GM18951 (cell line): ENCODE results near the gene PHACTR1.

Source experiments
- POLR2A ChIP-seq: IDR thresholded peaks from 4 replicates; pipeline ENCODE4 v1.6.1; 2011; ENCODE audit warnings: mild to moderate bottlenecking; ENCODE audit not compliant: insufficient read length, insufficient read depth; ENCODE audit errors: extremely low read depth
- in situ Hi-C: fragments of 300-500 bp; cut with MboI; formaldehyde crosslinking; loops from one replicate; pipeline ENCODE4 v1.12.0; 2022; ENCODE audit warnings: low sequenced_read_pairs, mixed read lengths, inconsistent platforms; ENCODE audit not compliant: unreplicated experiment

Gene PHACTR1

DNA sequence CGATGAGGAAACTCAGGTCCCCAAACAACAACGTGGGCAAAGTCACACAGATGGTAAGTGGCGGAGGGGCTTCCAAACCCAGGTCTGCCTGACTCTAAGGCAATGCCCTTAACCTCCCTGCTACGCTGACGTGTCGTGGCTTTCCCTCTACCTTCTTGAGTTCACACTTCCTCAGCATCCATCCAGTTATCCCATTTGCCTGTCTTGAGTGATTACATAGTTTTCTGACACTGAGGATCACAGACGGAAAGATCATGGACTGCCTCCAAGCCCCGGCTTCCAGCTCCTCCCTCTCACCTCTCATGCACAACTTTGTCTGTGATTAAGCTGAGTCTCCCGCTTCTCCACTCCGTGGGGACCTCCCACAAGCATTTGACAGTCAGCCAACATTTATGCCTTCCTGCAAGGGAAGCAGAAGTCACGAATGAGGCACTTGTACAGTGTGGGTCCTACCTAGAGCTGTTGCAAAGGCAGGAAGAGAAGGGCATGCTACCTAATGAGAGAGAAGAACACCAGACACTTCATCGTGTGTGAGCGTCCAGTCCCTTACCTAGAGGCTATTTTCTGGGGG is 578.0 kb downstream of the PHACTR1 start:
- no peak for TF ChIP-seq POLR2A
- in situ Hi-C loops: no loop called here

DNA sequence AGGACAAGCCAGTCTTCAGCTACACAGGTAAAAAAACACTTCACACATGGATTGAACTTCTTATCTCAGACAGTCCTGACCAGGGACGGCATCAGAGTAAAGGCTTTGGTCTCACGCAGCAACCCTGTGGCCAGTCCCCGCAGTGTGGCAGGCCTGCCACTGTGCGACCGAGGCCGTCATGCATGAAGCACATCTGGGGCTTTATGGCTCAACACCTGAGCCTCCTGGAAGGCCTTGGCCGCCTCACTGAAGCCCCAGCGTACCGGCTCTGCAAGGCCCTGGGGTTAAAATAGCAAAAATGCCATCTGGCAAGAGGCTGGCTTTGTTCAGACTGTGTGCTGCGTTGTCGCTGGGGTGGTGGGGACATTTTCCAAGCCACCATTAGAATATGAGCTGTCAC is 579.0 kb downstream of the PHACTR1 start:
- TF ChIP-seq POLR2A: no peak
- in situ Hi-C loops: no loop called here

DNA sequence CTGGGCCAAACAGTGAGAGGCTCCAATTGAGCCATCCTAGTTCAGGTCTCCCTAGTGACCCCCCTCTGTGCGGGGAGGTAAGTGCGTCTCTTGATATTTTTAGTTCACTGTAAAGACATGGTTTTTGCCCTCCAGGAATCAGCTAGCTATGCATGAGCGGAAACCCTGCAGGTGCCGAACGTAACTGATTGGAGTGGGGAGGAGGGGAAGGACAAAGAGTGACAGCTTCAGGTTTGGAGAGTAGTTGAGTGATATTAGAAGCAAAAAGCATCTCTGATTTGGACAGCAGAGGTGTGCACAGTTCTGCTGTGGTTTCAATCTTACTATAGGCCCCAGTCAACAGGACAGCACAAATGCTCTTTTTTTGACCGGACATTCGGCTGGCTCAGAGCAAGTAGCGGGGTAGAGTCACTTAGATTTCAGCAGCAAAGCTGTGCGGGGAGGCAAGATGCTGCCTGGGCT is 580.0 kb downstream of the PHACTR1 start:
- in situ Hi-C loops: no loop called here
- no peak for TF ChIP-seq POLR2A

DNA sequence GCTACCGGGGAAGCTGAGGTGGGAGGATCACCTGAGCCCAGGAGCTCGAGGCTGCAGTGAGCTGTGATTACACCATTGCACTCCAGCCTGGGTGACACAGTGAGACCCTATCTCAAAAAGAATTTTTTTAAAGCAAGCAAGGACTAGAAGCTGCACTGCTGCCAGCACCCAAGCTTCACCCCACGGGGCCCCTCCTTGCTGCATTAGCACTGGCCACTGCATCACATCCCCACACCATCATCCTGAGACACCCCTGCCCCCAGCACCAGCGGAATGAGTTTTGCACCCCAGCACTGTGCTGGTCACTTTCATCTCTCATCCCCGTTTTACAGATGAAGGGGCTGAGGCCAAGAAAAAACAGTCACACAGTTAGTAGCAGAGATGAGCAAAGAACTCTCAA is 580.8 kb downstream of the PHACTR1 start:
- no peak for TF ChIP-seq POLR2A
- in situ Hi-C loops: no loop called here

DNA sequence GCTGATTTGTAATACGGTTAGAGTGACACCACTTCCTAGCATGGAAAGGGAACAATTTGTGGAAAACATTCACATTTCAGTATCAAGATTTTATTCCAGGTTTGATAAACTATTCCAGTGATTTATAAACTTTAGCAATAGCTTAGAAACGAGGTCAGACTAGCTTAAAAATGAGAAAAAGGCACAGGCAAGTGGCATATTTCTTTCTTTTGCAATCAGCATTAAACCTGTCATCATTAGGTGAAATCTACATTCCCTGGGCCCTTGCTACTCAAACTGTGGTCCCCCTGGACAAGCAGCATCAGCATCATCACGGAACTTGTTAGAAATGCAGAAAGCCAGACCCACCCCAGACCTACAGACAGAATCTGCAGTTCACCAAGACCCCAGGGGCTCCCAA is 581.9 kb downstream of the PHACTR1 start:
- no peak for TF ChIP-seq POLR2A
- in situ Hi-C loops: no loop called here

DNA sequence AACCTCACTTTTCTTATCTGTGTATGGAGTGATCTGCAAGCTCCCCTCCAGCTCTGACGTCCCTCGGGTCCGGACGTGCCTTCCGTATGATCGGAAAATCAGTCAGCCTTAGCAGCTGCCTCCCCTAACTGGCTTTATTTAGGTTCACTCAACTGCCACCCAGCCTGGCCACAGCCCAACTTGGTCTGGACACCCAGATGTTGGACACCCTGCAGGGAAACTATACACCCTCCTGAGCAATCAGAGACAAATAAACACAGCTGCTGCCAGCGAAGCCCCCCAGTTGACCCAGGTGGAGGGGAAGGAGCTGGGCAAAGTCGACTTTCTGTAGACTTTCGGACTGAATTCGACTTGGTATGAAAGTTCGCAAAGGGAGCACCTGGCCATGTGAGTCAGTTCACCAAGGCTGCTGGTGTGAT is 582.8 kb downstream of the PHACTR1 start:
- in situ Hi-C loops: no loop called here
- TF ChIP-seq POLR2A: no peak

DNA sequence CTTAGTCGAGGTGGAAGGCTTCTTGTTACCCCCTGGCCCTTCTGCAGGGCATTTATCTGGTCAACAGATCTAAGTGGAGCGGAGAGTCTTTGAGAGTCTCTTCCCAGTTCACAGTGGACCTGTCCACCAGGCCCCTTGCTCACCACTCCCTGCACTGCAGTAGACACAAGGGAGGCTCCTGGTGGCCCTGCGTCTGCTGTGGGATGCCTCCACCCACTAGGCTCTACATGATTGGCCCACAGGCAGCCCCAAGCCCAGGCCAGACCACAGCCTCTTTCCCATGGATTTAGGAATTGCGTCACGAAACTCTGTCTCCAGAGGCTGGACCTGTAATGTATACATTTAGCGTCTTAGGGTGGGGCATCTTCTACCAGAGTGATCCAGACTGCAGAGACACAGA is 583.4 kb downstream of the PHACTR1 start:
- TF ChIP-seq POLR2A: no peak
- in situ Hi-C loops: no loop called here

DNA sequence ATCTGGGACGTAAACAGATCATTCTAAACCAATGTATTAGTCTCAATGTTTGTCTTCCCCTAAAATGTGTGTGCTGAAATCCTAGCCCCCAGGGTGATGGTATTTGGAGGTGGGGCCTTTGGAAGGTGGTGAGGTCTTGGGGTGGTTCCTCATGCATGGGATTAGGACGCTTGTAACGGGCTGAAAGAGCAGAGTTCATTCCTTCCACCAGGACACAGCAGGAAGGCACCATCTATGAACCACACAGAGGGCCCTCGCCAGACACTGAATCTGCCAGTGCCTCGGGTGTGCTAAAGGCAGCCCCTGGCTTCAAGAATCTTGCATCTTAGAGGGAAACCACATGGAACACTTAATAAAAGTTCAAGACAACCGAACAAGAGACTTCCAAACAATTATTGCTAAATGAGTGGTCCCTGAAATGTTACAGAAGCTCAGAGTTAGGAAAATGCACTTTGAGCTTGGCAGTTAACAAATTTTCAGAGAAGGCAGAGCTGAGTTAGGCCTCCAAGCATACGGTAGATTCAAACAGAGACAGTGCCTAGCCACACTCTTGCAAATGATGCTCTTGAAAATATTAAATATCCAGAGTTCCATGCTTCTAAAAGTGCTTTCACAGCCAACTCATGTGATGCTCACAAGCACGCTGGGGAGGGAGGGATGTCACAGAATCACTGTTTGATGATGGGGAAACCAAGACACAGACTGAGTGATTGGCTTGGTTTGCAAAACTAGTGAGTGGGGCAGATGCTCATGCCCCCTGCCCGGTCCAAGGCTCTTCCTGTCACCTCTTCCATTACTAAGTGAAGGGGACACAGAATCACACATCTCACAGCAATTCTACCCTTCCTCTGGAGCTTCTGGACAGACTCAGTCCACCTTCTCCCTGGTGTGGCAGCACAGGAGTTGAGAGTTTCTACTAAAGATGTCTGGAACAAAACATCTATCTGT is 584.4 kb downstream of the PHACTR1 start:
- TF ChIP-seq POLR2A: no peak
- in situ Hi-C loops: no loop called here

DNA sequence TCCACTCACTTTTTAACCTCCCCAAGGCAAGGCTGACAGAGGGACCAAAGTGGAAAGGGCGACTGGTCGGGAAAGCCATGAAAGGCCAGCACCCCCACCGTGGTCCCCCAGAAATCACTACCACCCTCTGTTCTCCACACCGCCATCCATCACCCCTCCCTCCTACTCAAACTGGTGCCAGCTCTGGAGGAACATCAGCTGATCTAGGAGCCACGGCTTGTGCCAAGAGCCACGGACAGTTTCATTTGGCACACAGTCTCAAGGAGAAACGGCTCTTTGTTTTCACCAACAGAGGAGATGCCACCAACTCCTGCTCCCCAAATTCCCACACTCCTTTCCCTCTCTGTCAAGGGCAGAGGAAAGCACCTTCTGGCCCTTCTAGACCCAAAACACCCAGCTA is 585.7 kb downstream of the PHACTR1 start:
- in situ Hi-C loops: no loop called here
- TF ChIP-seq POLR2A: no peak

DNA sequence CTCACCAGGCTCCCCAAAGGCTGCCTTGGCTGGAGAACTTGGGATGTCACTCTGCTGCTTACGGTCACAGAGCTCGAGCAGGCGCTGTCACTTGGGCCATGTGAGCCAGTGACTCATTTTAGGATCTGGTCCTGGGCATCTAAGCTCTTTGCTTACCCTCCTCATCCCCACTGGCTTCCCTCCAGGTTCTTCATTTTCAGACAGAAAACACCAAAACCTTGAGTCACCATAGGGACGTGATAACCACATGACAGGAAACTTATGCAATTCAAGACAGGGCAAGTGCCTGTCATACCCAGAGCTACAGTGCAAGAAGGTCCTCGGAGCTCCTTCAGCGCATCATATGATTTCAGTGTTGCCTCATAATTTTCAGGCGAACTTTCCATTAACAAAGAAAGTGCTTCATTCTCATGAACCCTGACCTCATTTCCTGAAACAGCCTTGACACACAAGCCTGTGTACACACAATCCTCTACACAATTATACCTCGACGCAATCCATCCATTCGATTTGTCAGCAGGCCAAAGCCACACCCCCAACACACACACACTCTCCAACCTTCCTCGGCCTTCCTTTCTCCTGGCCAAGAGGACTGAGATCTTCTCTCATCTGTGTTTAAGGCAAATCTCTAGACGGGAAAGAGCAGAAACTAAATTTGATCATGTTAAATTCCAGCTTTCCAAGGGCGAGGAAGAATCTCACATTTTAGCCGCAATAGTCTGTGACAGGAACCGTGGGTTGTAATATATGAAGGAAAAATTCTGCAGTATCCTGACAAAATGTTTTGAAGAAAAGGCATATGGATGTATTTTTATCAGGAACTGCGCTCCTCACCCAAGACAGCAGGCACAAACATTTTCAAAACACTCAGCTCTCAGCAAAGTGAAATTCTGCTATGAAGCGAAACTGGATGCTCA is 586.4 kb downstream of the PHACTR1 start:
- in situ Hi-C loops: no loop called here
- no peak for TF ChIP-seq POLR2A

DNA sequence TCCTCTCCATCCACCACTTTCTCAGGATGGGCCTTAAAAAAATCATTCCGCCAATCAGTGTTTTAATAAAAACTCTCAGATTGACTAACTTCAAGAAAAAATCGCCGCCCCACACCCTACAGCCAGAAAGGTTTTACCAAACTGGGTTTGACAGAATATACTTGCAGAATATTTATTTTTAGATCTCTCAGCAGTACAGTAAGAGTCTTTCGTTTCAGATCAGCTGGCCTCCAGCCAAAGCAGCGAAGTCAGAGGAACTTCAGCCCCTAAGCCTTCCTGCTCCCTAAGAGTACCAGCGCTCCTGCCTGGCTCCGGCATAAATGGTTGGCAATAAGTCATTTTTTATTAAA is 587.1 kb downstream of the PHACTR1 start:
- in situ Hi-C loops: no loop called here
- TF ChIP-seq POLR2A: no peak

DNA sequence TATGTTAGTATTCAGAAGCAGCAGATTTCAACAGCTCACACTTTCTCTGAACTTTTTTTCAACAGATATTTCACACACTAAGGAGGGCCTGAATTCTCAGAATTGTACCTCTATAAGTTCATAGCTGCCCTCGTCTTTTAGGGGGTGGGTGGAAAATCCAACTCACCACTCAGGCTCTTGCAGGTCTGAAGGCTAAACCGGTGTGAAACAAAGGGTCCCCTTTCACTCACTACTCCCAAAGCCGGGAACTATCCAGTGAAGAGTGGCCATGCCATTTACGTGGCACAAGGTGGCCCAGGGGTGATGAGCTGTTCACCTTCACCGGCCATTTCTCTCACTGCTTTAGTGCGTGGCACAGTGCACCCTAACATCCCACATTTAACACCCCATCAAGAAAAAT is 587.5 kb downstream of the PHACTR1 start:
- no peak for TF ChIP-seq POLR2A
- in situ Hi-C loops: no loop called here

DNA sequence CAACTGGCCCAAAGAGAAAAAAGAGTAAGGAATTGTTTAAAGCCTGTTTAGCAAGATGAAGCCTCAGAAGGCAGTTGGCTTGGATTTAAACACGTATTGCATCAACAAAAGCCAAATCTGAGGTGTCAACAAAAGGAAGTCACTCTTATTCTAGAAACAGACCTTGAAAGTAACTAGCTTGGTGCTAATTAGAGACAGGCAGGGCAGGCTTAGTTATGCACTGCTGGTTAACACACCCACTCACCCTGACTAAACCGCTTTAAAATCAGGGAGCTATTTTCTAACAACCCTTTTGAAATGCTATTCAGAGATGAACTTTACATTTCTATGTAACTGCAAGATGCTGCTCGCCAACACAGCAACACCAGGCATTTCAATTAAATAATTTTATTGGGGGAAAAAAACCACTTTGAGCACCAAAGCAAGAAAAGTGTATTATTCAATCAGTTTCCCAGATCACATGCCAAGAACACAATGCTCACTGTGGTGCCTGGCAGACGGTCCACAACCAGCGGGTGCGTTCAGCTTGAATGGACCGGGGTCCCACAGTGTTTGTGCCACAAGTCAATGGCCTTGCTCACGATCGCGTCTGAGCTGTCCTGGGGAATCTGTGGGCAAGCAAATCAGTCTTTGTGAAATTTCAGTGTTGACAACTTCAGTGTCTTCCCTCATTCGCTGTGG is 588.2 kb downstream of the PHACTR1 start:
- TF ChIP-seq POLR2A: no peak
- in situ Hi-C loops: no loop called here
